Stimulated activated CD4-positive, alpha-beta T cell treated with anti-CD3 and anti-CD28 coated beads, TNF-alpha, amount 100 ng/mL, for 1 hour (primary cell): ENCODE results near the gene KCNS3.
"Not testable (repeated sequence)": the region's sequence is repeated elsewhere in the genome, so short reads cannot be mapped to it uniquely, and the experiment has no call there.

Source experiments
- DNase-seq, 3 donors: peaks; one replicate each; pipeline ENCODE4 v3.0.0-alpha.2; 2020; ENCODE audit warnings: low read depth in 3 of 3, low spot score in 1 of 3

KCNS3 gene

DNA sequence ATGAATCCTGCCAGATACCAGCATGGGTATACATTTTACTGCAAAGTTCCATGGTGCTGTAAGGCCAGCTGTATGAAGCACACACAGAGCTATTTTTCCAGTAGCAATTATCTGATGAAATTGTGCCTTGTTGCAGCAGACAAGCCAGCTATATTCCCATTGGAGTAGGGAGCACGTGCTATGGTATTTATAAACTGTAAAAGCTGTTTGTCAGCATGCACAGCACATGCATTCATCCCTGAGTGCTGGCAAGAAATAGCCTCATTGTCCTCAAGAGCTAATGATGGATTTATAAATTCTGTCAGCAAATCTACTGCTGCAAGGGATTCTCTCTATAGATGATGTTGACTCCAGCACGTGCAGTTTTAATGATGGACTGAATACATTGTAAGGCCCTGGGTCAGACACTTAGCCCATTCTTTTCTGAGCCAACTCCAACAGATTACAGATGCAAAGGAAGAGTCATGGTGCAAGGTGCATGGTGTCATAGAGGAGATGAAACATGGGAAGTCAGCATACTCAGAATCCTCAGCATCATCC, 61.7 kb downstream of the KCNS3 start:
- DNase-seq, result no peak

DNA sequence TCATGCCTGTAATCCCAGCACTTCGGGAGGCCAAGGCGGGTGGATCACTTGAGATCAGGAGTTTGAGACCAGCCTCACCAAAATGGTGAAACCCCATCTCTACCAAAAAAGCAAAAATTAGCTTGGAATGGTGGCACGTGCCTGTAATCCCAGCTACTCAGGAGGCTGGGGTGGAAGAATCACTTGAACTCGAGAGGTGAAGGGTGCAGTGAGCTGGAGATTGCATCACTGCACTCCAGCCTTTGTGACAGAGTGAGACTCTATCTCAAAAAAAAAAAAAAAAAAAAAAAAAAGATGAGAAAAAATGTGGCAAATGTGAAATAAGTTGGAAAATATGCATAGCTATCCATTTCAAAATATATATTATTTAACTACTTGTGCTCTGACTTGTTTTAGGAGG, 65.0 kb downstream of the KCNS3 start:
- DNase-seq, result no peak

DNA sequence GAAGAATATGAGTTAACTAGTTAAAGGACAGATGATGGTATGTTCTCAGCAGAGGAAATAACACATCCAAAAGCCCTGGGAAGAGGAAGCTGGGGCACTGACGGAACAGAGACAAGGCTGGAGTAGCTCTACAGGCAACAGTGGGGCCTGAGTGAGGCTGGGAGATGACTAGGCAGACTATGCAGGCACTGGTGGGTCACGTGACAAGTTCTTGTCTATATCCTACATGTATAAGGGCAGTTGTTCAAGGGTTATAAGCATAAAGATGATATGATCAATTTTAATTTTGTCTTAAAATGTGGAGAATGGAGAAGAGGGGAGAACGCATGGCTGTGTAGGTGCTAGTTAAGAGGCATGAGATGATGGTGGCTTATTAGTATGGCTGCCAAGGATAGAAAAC, 68.6 kb downstream of the KCNS3 start:
- no peak for DNase-seq

DNA sequence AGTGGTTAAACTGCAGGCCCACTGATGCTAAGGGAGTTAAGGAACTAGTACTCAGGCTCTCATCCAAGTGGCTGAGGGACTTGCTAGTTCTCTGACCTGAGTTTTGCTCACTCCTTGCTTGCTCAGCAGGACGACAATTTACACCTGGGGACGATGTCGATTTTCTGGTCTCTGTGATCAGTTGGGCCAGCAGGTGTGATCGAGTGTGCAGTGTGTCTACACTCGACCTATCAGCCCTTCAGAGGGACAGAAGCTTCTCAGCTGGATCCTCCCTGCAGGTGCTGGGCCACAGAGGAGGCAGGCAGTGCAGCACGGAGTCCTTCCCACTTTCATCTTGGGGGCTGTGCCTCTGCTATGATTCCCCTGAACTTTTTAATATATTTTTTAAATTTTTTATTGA, 71.5 kb downstream of the KCNS3 start:
- DNase-seq, result no peak

DNA sequence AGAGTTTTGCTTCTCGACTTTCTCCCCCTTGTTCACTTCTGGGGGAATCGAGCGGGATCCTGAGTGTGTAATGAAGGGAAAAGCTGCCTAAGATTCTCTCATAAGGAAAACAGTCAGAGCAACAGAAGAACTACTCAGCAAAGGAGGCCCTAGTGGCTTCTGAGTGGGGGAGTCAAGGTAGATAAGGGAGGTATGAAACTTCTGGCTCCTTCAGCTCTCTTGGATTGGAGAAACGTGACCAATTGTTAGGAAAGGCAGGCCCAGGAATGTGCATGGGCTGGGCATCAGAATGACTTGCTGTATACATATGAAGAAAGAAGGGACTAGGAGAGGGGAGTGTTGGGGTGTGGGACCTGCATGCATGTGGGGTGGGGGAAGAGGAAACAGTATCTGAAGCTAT, 73.1 kb downstream of the KCNS3 start:
- no peak for DNase-seq

GRCh38 chr2:17958466-17959092, 80.1 kb downstream of the KCNS3 start:
- DNase-seq, result no peak

GRCh38 chr2:17959356-17959755, 80.9 kb downstream of the KCNS3 start:
- no peak for DNase-seq

GRCh38 chr2:17959833-17960232, 81.4 kb downstream of the KCNS3 start:
- no peak for DNase-seq

DNA sequence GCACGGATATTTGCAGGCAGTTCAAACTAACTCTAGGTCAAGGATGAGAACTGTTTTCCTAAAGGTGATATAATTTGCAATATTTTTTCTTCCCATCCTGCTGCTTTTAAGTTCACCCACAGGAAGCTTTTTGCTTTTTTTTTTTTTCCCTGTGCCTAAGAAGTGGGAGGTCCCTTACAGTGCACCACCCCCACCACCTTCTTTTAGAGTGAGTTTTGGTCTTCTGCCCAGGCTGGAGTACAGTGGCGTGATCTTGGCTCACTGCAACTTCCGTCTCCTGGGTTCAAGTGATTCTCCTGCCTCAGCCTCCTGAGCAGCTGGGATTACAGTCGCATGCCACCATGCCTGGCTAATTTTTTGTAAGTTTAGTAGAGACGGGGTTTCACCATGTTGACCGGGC, 82.5 kb downstream of the KCNS3 start:
- no peak for DNase-seq

GRCh38 chr2:17961789-17962188, 83.3 kb downstream of the KCNS3 start:
- no peak for DNase-seq

- DNase-seq, result no peak
Measured at GRCh38 chr2:17962876-17963275, 84.4 kb downstream of the KCNS3 start.

DNA sequence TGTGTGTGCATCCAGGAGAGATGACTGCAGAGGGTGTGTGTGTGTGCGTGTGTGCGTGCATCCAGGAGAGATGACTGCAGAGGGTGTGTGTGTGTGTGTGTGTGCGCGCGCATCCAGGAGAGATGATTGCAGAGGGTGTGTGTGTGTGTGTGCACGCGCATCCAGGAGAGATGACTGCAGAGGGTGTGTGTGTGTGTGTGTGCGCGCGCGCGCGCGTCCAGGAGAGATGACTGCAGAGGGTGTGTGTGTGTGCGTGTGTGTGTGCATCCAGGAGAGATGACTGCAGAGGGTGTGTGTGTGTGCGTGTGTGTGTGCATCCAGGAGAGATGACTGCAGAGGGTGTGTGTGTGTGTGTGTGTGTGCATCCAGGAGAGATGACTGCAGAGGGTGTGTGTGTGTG, 85.1 kb downstream of the KCNS3 start:
- not testable (repeated sequence) for DNase-seq

- no peak for DNase-seq
Measured at GRCh38 chr2:17965196-17965595, 86.7 kb downstream of the KCNS3 start.

DNA sequence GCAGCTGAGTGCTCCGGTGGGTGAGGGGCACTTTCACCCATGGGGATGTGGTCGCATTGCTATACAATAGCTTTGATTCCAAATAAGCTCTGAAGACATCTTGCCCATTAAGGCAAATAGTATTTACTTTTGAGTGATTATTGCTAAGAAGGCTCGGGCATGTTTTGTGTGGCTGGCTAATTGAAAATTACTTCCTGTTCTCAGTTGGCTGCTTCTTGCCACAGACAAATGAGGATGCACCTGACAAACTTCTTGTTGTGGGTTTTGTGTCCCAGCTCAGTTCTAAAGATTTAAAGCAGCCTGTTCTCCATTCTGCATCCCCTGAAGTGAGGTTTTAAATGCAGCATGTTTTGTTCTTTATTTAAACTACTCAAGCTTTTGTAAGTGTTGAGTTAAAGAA, 88.3 kb downstream of the KCNS3 start:
- DNase-seq, result no peak

DNA sequence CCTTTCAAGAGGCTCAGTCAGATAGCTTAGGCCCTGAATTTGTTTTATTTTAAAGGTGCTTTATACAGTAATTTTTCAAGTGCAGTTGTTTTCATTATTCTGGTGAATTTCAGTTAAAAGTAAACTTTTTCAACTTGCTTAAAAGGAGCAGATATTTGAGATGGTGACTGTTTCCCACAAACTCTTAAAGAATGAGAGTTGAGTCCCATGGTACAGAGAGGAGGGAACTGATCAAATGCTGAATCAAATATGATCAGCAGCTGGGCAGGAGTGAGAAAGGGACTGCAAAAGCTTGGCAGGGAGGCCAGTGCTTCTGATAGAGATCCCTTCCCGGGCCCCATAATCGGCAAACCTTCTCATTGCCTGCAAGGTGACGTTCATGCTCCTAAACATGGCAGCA, 91.2 kb downstream of the KCNS3 start:
- no peak for DNase-seq

DNA sequence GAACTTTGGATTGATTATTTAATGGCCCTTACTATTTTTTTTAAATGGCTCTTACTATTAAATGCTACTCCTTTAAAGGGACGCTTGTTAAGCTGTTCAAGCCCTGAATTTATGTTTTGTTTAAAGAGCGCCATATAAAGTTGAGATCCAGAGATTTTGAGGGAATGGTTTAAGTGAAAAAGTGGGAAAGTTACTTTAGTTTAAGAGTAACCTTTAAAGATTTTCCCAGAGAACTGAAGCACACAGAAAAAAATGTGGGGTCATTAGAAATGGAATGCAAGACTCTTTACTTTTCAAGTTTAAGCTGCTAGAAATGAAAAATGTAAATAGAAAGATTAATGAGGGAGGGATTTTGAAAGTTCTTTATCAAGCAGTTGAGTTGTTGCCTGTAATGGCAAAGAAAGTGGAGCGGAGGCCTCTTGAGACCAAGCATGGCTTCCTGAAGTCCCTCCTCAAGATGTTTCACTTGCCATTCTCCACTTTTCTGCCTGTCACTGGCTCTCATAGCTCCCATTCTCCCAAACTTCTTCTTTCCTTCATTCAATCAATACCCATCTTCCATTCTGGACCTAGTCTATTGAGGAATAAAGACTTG, 93.2 kb downstream of the KCNS3 start:
- no peak for DNase-seq

GRCh38 chr2:17972991-17973390, 94.5 kb downstream of the KCNS3 start:
- no peak for DNase-seq

- DNase-seq, result no peak
Measured at GRCh38 chr2:17975401-17975800, 96.9 kb downstream of the KCNS3 start.

DNA sequence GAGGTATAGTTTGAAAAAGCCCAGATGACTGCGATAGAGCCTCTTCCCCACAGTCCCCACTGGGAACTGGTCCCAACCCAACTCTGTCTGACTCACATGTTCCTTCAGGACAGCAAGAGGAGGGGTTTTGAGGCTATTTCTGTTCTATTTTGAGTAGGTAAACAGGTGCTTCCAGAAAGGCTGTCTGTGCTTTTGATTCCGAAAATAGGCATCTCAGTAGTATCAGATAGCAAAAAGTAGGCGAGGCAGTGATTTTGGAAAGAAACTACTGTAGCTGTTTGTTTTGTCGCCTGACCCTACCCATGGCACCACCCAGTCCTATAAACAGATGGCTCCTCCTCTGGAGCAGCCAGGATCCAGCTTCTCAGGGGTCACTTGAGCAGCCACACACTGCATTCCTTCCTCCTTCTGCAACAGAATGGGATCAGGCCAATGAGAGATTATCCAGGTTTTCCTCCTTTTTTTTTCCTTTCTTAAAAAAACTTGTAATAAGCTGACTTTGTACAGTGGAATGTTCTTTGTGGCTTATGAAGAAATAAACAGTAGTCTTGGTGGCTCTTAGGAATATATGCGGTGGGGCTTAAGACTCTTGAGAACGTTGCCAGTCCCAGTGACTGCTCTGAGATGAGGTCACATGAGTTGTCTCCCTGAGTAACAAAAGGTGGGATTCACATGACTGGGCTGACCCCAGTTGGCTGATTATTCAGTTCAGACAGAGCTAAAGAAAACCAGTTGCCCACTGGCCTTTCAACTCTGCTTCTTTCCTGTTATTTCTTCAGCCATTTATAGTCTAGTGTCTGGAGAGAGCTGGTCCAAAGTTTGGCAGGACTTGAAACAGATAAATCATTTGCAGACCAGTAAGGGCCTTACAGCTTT, 98.6 kb downstream of the KCNS3 start:
- no peak for DNase-seq

GRCh38 chr2:17979707-17980106, 101.2 kb downstream of the KCNS3 start:
- DNase-seq, result no peak

GRCh38 chr2:17981936-17982335, 103.5 kb downstream of the KCNS3 start:
- DNase-seq, result no peak
